Measurements from ENCODE around the gene RNF166.

DNA sequence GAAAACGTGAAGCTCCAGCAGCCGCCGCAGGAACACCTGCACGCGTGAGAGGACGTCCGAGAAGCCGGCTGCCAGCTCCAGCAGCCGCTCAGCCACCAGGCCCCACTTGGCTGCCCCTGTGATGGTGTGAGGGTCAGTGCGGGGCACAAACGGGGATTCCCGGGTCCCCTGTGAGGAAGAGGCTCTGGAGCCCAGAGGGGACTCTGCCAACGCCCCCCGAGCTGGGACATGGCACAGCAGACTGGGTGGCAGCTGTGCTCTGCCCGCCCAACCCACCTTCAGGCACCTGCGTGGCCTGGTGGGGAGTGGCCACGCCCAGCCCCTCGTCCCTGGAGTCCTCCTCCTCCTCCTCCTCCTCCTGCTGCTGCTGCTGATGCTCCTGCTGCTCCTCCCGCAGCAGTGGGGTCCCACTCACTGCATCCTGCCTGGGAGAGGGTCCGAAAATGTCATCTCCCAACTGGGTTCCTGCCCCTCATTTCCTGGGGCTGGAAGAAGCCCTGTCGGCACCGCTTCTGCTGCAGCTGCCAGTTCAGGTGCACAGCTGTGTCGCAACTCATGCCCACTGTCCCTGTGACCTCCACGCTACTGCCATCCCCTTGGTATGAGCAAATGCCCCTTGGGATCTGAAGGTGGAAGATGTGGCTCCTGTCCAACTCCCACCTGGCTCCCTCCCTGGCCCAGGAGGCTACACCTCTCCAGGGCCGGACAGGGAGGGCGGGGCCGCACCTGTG is 27.6 kb upstream of the RNF166 start:
- TF ChIP-seq ARNT (IDR thresholded peaks at IDR 0.05) (no peak), FOXM1 (IDR thresholded peaks at IDR 0.05; ENCODE audit: borderline replicate concordance) (no peak), SUZ12 (IDR thresholded peaks at IDR 0.05) (no peak)
